ENCODE measurements around the gene MISP.
A peak's percentile ranks its signal among the peaks of the same experiment; 100 is the strongest.

Gene MISP

DNA sequence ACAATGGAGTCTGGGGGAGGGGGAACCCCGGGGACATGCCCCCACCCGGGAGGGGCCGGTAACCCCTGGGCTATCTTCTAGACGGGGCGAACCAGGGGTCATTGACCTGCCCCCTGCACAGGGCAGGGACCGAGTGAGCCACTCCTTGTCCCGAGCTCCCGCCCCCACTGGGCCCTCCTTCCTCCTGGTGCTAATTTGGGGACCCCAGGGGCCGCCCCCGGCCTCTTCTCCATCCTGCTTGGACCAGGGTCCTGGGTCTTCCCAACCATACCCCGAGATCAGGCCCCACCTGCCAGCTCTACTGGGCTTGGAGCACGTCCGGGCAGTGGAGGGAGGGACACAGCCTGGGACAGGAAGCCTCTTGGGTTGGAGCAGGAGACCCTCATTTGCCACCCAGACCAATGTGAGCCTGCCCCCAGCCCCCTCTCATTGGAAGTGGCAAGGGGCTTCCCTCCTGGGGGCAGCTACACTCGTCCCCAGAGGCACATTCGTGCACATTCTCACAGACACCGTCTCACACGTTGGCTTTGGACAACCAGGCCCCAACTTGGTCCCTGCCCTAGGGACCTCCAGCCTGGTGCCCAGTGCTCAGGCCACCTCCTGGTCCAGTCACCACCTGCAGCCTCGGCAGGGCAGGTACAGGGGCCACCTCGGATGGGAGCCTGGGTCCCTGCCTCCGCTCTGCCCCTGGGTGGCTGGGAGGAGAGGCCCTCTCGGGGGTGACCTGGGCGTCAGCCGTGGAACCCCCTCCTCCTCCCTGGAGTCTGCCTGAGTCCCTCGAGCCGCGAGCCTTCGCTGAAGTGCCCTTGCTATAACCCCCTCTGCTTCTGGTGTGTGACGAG is 3.3 kb upstream of the MISP start:
- no peak for DNase-seq

DNA sequence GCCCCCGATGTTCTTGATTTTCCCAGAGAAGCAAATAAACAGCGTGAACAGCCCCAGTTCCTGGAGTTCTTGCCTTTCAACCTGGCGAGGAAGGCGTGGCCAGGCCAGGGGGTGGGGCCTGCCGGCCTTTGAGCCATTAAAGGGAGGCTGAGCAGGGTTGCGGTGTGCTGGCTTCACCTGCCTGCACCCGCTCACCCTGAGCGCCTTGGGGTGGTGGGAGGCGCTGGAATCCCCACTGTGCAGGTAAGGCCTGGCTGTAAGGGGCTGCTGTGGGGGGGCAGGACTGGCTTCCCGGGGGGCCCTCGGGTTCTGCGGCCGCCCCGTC is 2.7 kb upstream of the MISP start:
- no peak for DNase-seq

DNA sequence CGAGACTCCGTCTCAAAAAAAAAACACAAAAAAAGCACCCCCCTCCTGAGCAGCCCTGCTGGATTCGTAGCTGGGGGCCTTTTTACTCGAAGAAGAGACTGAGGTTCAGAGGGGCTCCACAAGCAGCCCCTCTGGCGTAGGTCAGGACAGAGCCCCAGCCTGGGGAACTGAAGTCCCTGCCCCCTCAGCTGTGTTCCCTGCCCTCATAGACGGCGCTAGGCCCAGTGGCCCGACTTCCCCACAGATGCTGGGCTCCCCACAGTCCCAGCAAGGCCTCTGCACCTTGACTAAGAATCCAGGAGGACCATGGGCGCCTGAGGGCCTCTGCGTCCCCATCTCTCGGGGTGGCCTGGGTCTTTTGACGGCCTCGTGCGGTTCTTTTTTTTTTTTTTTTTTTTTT is 1.1 kb upstream of the MISP start:
- DNase-seq: no peak

DNA sequence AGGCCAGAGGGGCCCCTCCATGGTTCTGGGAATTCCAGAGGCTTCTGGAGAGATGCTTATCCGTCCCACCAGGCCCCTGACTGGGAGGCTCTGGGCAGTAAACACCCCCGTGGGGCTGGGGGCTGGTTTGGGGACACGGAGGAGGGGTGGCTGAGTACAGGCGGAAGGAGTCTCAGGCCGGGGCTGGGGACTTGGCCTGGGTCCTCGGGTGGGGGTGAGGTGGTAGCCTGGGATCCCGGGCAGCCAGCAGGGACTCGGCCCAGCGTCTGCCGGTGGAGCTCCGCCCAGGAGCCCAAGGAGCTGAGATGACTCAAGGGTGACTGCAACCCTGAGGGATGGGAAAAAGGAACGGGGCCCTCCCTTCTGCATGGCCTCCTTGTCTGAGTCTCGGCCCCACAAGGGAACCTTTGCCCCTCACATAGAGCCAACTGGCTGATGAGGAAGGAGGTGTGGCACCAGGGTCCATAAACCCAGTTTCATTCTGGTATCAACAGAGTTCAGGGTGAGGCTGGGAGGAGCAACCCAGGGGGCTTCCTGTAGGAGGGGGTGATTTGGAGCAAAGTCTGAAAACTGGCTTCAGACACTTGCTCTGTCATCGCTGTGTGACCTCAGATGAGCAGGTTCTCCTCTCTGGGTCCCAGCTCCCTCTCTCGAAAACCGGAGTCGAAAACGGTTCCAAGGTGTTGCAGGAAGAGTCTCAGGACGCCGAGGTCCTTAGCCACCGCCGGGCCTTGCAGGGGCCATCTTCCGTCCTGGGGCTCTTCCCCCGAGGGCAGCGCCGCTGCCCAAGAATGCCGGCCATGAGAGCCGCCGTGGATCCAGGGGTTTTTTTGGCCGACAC is 809 bp downstream of the MISP start:
- peak; percentile 91 for DNase-seq

DNA sequence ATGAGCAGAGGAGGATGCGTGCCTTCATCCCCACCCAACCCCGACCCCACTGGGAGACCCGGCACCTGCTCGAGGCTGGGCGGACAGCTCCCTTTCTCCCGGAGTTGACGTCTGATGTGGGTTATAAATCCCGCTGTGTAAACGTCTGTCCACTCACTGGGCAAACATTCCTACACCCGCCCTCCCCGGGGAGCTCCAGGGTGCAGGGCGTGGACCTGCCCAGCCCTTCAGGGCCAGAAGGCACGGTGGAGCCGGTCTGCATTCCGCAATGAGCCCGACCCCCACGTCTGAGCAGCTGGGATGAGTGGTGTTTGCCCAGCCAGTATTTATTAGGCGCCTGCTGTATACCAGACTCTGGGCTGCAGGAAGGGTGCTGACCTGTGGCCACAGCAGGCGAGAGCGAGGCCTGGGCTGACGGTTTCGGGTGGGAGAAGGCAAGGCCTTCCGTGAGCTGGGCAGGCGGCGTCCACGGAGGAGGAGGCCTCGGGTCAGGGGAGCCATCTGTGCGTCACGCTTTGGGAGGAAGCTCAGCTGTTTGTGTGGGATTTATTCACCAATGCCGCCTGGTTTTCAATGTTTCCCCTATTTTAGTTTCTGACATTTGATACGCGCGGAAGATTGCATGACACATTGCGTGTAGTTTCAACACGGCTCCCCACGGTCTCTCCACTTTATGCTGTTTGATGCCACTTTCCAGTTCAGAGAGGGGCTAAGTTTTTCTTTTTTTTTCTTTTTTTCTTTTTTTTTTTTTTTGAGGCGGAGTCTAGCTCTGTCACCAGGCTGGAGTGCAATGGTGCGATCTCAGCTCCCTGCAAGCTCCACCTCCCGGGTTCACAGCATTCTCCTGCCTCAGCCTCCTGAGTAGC is 2.0 kb downstream of the MISP start:
- DNase-seq: peak; percentile 89

DNA sequence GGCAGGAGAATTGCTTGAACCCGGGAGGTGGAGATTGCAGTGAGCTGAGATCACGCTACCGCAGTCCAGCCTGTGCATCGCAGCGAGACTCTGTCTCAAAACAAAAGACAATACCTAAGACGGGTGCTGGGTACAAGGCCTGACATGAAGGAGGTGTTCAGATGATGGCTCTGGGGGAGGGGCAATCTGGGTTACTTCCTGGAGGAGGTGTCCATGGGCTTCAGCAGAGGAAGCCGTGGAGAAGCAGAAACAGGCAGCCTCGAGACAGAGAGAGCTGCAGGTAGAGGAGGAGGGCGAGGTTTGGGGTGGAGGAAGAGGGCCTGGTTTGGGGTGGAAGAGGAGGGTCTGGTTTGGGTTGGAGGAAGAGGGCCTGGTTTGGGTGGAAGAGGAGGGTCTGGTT is 3.6 kb downstream of the MISP start:
- DNase-seq: no peak

DNA sequence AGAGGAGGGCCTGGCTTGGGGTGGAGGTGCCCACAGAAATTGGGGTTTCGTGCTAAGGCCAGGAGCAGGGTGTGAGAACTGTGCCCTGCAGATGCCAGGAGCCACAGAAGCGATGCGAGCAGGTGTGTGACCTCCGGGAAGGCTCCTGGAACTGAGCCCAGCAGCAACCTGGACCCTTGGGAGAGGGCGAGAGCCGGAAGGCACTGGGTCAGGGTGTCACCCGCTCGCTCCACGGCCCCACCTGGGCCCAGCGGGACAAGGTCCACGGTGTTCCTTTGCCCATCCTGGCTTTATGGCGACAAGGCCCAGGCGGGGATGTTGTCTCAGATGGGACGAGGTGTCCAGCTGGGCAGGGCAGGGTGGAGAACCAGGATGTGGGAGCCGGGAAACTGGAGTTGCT is 4.2 kb downstream of the MISP start:
- no peak for DNase-seq

DNA sequence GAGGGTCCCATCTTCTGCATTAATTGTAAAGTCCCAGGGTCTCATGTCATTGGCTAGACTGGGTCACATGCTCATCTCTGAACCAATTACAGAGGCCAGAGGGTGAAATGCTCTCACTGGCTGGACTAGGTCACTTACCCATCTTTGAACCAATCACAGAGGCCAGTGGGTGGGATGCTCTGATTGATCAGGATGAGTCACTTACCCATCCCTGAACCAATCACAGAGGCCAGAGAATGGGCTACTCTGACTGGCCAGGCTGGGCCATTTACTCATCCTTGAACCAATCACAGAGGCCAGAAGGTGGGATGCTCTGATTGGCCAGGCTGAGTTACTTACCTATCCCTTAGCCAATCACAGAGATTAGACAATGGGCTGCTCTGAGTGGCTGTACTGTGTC is 5.3 kb downstream of the MISP start:
- DNase-seq: peak; percentile 46

DNA sequence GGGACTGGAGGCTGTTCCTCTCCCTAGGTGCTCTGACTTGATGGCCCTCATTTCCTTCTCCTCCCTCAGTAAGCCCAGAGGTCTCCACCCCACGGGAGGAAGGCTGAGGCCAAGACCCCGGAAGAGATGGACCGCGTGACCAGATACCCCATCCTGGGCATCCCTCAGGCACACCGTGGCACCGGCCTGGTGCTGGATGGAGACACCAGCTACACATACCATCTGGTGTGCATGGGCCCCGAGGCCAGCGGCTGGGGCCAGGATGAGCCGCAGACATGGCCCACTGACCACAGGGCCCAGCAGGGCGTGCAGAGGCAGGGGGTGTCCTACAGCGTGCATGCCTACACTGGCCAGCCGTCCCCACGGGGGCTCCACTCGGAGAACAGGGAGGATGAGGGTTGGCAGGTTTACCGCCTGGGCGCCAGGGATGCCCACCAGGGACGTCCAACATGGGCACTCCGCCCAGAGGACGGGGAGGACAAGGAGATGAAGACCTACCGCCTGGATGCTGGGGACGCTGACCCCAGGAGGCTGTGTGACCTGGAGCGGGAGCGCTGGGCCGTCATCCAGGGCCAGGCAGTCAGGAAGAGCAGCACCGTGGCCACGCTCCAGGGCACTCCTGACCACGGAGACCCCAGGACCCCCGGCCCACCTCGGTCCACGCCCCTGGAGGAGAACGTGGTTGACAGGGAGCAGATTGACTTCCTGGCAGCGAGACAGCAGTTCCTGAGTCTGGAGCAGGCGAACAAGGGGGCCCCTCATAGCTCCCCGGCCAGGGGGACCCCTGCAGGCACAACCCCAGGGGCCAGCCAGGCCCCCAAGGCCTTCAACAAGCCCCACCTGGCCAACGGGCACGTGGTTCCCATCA is 6.1 kb downstream of the MISP start:
- no peak for DNase-seq

DNA sequence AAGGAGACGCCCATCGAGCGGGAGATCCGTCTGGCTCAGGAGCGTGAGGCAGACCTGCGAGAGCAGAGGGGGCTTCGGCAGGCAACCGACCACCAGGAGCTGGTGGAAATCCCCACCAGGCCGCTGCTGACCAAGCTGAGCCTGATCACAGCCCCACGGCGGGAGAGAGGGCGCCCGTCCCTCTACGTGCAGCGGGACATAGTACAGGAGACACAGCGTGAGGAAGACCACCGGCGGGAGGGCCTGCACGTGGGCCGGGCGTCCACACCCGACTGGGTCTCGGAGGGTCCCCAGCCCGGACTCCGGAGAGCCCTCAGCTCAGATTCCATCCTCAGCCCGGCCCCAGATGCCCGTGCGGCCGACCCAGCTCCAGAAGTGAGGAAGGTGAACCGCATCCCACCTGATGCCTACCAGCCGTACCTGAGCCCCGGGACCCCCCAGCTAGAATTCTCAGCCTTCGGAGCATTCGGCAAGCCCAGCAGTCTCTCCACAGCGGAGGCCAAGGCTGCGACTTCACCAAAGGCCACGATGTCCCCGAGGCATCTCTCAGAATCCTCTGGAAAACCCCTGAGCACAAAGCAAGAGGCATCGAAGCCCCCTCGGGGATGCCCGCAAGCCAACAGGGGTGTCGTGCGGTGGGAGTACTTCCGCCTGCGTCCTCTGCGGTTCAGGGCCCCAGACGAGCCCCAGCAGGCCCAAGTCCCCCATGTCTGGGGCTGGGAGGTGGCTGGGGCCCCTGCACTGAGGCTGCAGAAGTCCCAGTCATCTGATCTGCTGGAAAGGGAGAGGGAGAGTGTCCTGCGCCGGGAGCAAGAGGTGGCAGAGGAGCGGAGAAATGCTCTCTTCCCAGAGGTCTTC is 7.1 kb downstream of the MISP start:
- no peak for DNase-seq

DNA sequence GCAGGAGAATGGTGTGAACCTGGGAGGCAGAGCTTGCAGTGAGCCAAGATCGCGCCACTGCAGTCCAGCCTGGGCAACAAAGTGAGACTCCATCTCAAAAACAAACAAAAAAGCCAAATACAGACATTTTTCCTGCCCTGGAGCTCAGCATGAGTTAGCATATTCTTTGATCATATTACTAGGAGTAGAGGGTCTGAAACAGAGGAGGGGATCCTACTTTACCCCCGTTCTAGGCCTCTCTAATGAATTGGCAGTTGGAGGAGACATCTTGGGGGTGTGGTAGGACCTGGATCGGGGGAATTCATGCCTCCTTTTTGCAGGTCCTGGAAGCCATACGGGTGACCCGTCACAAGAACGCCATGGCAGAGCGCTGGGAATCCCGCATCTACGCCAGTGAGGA is 12.3 kb downstream of the MISP start:
- DNase-seq: no peak

DNA sequence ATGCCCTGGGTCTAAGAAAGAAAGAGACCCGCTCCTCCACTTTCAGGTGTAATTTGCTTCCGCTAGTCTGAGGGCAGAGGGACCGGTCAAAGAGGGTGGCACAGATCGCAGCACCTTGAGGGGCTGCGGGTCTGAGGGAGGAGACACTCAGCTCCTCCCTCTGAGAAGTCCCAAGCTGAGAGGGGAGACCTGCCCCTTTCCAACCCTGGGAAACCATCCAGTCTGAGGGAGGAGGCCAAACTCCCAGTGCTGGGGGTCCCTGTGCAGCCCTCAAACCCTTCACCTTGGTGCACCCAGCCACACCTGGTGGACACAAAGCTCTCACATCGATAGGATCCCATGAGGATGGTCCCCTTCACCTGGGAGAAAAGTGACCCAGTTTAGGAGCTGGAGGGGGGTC is 13.0 kb downstream of the MISP start:
- DNase-seq: no peak

DNA sequence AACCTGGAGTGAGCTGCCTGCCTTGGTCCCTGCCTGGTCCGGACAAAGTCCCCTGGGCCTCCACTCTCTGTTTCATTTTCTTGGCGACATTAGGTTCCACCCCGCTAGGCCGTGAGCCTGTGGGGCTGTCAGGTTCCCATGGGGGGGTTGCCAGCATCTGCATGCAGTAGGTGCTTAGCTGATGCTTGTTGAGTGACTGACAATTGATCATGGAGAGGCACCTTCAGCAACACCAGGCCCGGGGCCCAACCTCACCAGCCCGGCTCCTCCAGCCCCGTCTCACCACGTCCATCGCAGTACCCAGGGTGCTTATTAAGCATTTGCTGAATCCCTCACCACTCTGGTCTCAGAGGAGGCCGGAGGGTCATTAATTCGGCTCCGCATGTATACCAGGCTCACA is 13.4 kb downstream of the MISP start:
- no peak for DNase-seq

DNA sequence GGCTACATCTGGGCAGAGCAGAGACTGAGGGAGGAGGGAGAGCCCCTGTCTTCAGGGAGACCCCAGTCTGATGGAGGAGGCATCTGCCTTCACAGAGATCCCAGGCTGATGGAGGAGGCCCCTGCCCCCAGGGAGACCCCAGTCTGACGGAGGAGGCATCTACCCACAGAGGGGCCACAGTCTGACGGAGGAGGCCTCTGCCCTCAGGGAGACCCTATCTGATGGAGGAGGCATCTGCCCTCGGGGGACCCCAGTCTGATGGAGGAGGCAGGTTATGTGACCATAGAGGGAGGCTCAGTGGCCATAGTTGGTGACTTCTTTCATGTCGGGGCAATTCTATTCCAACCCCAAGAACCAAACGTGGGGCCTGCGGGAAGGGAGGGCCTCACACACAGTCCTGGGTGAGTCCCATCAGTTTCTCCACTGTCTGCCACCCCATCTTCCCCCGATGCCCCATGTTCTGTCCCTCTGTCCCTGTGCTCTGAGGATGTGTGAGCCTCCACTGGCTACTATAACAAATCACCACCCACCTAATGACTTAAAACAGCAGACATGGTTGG is 14.3 kb downstream of the MISP start:
- DNase-seq: no peak

DNA sequence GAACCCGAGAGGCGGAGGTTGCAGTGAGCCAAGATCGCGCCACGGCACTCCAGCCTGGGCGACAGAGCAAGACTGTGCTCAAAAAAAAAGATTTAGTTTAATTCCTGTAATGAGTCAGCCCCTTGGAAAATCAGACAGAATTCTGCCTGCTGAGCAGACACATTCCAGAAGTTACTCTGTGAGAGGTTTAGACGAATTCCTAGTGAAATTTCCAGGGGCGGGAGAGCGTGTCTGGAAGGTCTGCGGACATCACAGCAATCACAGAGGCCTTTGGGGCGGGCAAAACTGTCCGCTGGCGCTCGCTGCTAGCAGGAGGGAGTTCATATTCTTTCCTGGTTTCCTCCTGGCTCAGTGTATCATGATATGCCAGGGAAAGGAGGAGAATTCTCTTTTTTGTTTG is 17.5 kb downstream of the MISP start:
- peak; percentile 88 for DNase-seq

DNA sequence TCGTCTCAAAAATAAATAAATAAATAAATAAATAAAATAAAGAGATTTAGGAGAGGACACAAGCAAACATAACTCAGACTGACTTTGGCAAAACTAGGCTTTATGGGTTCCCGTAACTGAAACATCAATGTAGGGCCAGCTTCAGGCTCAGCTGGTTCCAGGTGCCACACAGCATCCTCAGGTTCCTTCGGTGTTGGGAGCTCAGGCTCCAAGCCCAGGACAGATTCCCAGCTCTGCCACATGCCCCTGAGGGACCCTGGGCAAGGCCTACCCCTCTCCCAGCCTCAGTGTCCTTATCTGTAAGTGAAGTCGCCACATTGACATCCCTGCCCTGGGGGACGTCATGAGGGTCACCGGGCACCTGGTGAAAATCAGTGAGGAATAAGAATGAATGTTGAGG is 18.7 kb downstream of the MISP start:
- DNase-seq: no peak

DNA sequence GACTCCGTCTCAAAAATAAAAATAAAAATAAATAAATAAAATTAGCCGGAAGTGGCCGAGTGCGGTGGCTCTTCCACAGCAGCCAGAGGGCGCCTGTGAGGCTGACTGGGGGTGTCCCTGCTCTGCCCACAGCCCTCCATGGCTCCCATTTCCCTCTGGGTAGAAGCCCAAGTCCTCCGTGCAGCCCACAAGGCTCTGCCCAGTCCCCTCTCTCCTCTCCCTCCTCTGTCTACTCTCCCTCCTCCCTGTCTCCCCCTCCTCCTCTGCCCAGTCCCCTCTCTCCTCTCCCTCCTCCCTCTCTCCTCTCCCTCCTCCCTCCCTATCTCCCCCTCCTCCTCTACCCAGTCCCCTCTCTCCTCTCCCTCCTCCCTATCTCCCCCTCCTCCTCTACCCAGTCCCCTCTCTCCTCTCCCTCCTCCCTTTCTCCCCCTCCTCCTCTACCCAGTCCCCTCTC is 20.4 kb downstream of the MISP start:
- DNase-seq: peak; percentile 64

DNA sequence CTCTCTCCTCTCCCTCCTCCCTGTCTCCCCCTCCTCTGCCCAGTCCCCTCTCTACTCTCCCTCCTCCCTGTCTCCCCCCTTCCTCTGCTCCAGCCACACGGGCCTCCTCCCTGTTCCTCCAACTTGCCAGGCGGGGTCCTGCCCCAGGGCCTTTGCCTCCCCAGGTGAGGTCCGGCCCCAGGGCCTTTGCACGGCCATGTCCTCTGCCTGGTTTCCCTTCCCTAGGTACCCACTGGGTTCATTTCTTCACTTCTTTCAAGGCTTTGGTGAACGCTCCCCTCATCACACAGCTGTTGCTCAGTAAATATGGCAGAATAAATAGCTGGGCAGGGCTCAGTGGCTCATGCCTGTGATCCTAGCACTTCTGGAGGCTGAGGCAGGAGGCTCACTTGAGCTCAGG is 21.2 kb downstream of the MISP start:
- DNase-seq: no peak

DNA sequence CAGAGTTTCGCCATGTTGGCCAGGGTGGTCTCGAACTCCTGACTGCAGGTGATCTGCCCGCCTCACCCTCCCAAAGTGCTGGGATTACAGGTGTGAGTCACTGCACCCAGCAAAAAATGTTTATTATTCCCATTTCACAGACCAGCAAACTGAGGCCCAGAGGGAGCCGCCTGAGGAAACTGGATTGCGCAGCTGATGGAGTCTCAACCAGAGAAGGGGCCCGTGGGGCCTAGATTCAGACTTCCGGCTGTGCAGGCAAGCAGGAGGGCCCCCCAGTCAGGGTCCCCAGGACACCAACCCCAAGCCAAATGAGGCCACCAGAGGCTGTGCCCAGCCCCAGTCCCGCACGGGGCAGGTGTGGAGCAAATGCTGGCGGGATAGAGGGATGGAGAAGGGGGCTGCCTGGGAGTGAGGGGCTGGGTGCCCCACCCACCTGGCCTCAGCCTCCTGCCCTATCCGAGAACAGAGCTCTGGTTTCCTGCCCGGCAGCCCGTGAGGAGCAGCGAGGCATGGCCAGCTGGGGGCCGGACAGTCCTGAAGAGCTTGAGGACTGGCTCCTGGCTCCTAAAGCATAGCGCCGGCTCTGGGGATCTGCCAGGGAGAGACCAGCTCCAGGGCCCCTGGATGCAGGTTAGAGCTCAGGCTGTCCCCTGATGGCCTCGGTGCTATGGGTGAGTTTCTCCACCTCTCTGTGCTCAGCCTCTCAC is 22.0 kb downstream of the MISP start:
- no peak for DNase-seq

DNA sequence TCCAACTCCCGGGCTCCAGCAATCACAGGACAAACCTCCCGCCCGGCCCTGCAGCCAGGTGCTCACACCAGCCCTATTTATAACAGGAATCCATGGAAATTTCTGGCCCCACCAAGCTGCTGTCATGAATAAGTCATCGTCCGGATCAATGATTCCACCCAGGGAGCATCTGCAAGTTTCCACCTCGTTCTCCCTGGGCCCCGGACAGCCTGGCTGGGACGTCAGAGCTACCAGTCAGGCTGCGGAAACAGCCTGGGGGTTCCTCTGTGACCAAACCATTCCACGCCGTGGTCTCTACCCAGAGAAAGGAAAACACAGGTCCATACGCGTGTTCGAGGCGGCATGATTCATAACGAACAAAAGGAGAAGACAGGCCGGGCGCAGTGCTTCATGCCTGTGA is 25.6 kb downstream of the MISP start:
- no peak for DNase-seq

Measured in EL (cell line).